ENCODE measurements around the gene FNDC4. TPM values are rescaled to one million over a fixed set of nuclear protein-coding genes. Genes with fewer than 3 reads are reported as not detected.
"Not testable (repeated sequence)": the region's sequence is repeated elsewhere in the genome, so short reads cannot be mapped to it uniquely, and the experiment has no call there.

Gene FNDC4
- total RNA-seq: not detected
- 0.11 TPM for total RNA-seq (2013)

- Histone ChIP-seq H3K36me3 (ENCODE audit: control insufficient read depth, insufficient read depth, low read length) (no peaks in the 10 kb centered on the region), H3K27me3 (ENCODE audit: control insufficient read depth, insufficient read depth, low read length) (peaks cover 34% of the 10 kb centered on the region), H3K4me3 (ENCODE audit: low read length) (no peak within 1 kb of the TSS), H3K4me1 (ENCODE audit: control insufficient read depth, insufficient read depth, low read length) (peaks cover 15% of the 10 kb centered on the region), H3K9me3 (ENCODE audit: control insufficient read depth, insufficient read depth, low read length) (no peaks in the 10 kb centered on the region), H3K27ac (ENCODE audit: low read length) (no peak within 1 kb of the TSS)
- intact Hi-C loops (cut with micrococcal nuclease): no loop called here
- ATAC-seq (peak in 2 of 3 donors; percentile 69 to 81), DNase-seq (peak in 1 of 2 donors; percentile 51)
- Mint-ChIP-seq H3K36me3 (no peaks in the 10 kb centered on the region), H3K27ac (peak within 1 kb of the TSS in 1 of 2 donors; percentile 65), H3K4me3 (peak within 1 kb of the TSS; percentile 83), H3K9me3 (no peaks in the 10 kb centered on the region), H3K27me3 (ENCODE audit: low read depth in 2 of 2) (peaks cover 53 to 66% of the 10 kb centered on the region in 2 donors), H3K4me1 (peaks cover 10 to 12% of the 10 kb centered on the region in 2 donors)
- WGBS (ENCODE audit: insufficient coverage): 1% methylated on average over 68 of the region's 70 CpGs
- TF ChIP-seq CTCF (IDR thresholded peaks at IDR 0.05): no peak
Observed at GRCh38 chr2:27494944-27495554, at the start of gene FNDC4. Gene FNDC4, minus strand, starts transcription at chr2:27495200. Its CDS starts 521 bp downstream, at chr2:27494679.

GRCh38 chr2:27544143-27544821 is 49.3 kb upstream of the FNDC4 start:
- no peaks in the 10 kb centered on the region for H3K27me3 ChIP-seq (ENCODE audit: control insufficient read depth, insufficient read depth, low read length)
- no peak overlapping the region for H3K27ac ChIP-seq (ENCODE audit: low read length)
- no peaks in the 10 kb centered on the region for H3K4me1 ChIP-seq (ENCODE audit: control insufficient read depth, insufficient read depth, low read length)
- H3K27ac Mint-ChIP-seq: no peak overlapping the region
- no peaks in the 10 kb centered on the region for H3K4me1 Mint-ChIP-seq
- no peak overlapping the region for H3K4me3 Mint-ChIP-seq
- no peaks in the 10 kb centered on the region for H3K9me3 ChIP-seq (ENCODE audit: control insufficient read depth, insufficient read depth, low read length)
- no peak for ATAC-seq
- H3K36me3 ChIP-seq (ENCODE audit: control insufficient read depth, insufficient read depth, low read length): no peaks in the 10 kb centered on the region
- intact Hi-C loops (cut with micrococcal nuclease): no loop called here
- no peak for DNase-seq
- H3K36me3 Mint-ChIP-seq: no peaks in the 10 kb centered on the region
- peaks cover 0 to 3% of the 10 kb centered on the region in 2 donors for H3K27me3 Mint-ChIP-seq (ENCODE audit: low read depth in 2 of 2)
- H3K9me3 Mint-ChIP-seq: no peaks in the 10 kb centered on the region
- no peak overlapping the region for H3K4me3 ChIP-seq (ENCODE audit: low read length)
- WGBS (ENCODE audit: insufficient coverage): 96% methylated on average over 6 of the region's 6 CpGs
- TF ChIP-seq CTCF (IDR thresholded peaks at IDR 0.05): no peak

- ATAC-seq; intact Hi-C loops (cut with micrococcal nuclease); H3K4me1 ChIP-seq (ENCODE audit: control insufficient read depth, insufficient read depth, low read length); H3K27ac Mint-ChIP-seq; H3K36me3 Mint-ChIP-seq; H3K27me3 ChIP-seq (ENCODE audit: control insufficient read depth, insufficient read depth, low read length); H3K4me1 Mint-ChIP-seq; H3K4me3 Mint-ChIP-seq; H3K4me3 ChIP-seq (ENCODE audit: low read length); H3K36me3 ChIP-seq (ENCODE audit: control insufficient read depth, insufficient read depth, low read length); H3K27ac ChIP-seq (ENCODE audit: low read length); H3K9me3 ChIP-seq (ENCODE audit: control insufficient read depth, insufficient read depth, low read length); DNase-seq; H3K9me3 Mint-ChIP-seq: not testable (repeated sequence)
- no CpG with 5 or more reads among the region's 35 CpGs for WGBS (ENCODE audit: insufficient coverage)
- peaks cover 9 to 13% of the 10 kb centered on the region in 2 donors for H3K27me3 Mint-ChIP-seq (ENCODE audit: low read depth in 2 of 2)
Observed at GRCh38 chr2:27539649-27540048, 44.6 kb upstream of the FNDC4 start.

- no CpG with 5 or more reads among the region's 6 CpGs for WGBS (ENCODE audit: insufficient coverage)
- H3K4me3 Mint-ChIP-seq, H3K36me3 Mint-ChIP-seq: not testable (repeated sequence)
Observed at GRCh38 chr2:27538839-27539450, 43.9 kb upstream of the FNDC4 start.

More at GRCh38 chr2:27538839-27539450, 43.9 kb upstream of the FNDC4 start:
- H3K4me3 ChIP-seq (ENCODE audit: low read length); H3K4me1 ChIP-seq (ENCODE audit: control insufficient read depth, insufficient read depth, low read length); H3K27ac Mint-ChIP-seq; H3K27ac ChIP-seq (ENCODE audit: low read length); DNase-seq; H3K27me3 ChIP-seq (ENCODE audit: control insufficient read depth, insufficient read depth, low read length); H3K36me3 ChIP-seq (ENCODE audit: control insufficient read depth, insufficient read depth, low read length); intact Hi-C loops (cut with micrococcal nuclease); H3K9me3 Mint-ChIP-seq; H3K4me1 Mint-ChIP-seq; ATAC-seq; H3K9me3 ChIP-seq (ENCODE audit: control insufficient read depth, insufficient read depth, low read length): not testable (repeated sequence)
- H3K27me3 Mint-ChIP-seq (ENCODE audit: low read depth in 2 of 2): peaks cover 13 to 16% of the 10 kb centered on the region in 2 donors

Data from natural killer cell (primary cell).